A549 (cell line): ENCODE results near the gene C10orf90. TPM values are rescaled to one million over a fixed set of nuclear protein-coding genes. Genes with fewer than 3 reads are reported as not detected.
A peak's percentile ranks its signal among the peaks of the same experiment; 100 is the strongest.

Source experiments
- ATAC-seq, 2 experiments: fragments of 200-7000 bp in 1 of 2; fragments of >200 bp in 1 of 2; cut with Nextera tagmentation in 1 of 2; cut with Tn5 transposase in 1 of 2; 3 replicates each; pipeline versions ENCODE4 v1.8.0 to v1.9.1; 2018 to 2020; ENCODE audit warnings: mild to moderate bottlenecking in 1 of 2, moderate library complexity in 1 of 2
- CTCF ChIA-PET: fragments of 300-600 bp; sonication (Branson Sonifier 250); formaldehyde crosslinking; extraction: SDS; loops from one replicate; lab custom pipeline; 2021; ENCODE audit warnings: antibody characterized with exemption, inconsistent platforms; lab: Yijun Ruan, JAX
- POLR2A ChIA-PET: fragments of 350-600 bp; formaldehyde crosslinking; extraction: SDS; loops from one replicate; lab custom pipeline; 2021; ENCODE audit warnings: antibody characterized with exemption, inconsistent platforms; lab: Yijun Ruan, JAX
- DNase-seq, 2 experiments: peaks; one replicate each; pipeline versions ENCODE4 v3.0.0 to v3.0.0-alpha.2; 2011 to 2016; ENCODE audit warnings: low read depth in 1 of 2, low spot score in 1 of 2
- FAIRE-seq: peaks from 2 replicates; lab custom pipeline; 2011; peaks lifted over from hg19 to GRCh38; lab: Jason Lieb, UNC
- H3K27ac ChIP-seq, 2 experiments: fragments of >200 bp; sonication (Bioruptor Twin); formaldehyde crosslinking; 3 replicates each; pipeline ENCODE4 v1.5.1; 2016 to 2017
- H3K4me1 ChIP-seq: fragments of >200 bp; sonication (Bioruptor Twin); formaldehyde crosslinking; 3 replicates; pipeline ENCODE4 v1.6.1; 2016
- H3K4me2 ChIP-seq: fragments of >200 bp; sonication (Bioruptor Twin); formaldehyde crosslinking; 3 replicates; pipeline ENCODE4 v1.6.1; 2016
- H3K4me3 ChIP-seq: fragments of >200 bp; sonication (Bioruptor Twin); formaldehyde crosslinking; 3 replicates; pipeline ENCODE4 v1.5.1; 2016
- H3K9me3 ChIP-seq: fragments of >200 bp; sonication (Bioruptor Twin); formaldehyde crosslinking; 3 replicates; pipeline ENCODE4 v1.6.1; 2016
- CBX2 ChIP-seq: fragments of 200-600 bp; sonication (generic); IDR thresholded peaks from 2 replicates; pipeline ENCODE4 v1.6.1; 2016; ENCODE audit warnings: low read depth, mild to moderate bottlenecking, borderline replicate concordance
- CBX8 ChIP-seq: fragments of 200-600 bp; sonication (generic); IDR thresholded peaks from 2 replicates; pipeline ENCODE4 v1.6.1; 2016
- CHD2 ChIP-seq: fragments of 150-350 bp; IDR thresholded peaks from 2 replicates; pipeline ENCODE4 v1.6.1; 2014; ENCODE audit warnings: low read length; ENCODE audit not compliant: partially characterized antibody
- CHD4 ChIP-seq: fragments of 200-600 bp; sonication (generic); IDR thresholded peaks from 2 replicates; pipeline ENCODE4 v1.6.1; 2016; ENCODE audit warnings: antibody characterized with exemption, mild to moderate bottlenecking, borderline replicate concordance
- FOSB ChIP-seq: fragments of 250-450 bp; sonication (Bioruptor Pico); IDR thresholded peaks from 2 replicates; pipeline ENCODE4 v1.5.0; 2020; ENCODE audit warnings: mild to moderate bottlenecking, moderate library complexity
- FOXS1 ChIP-seq: fragments of 250-450 bp; sonication (Bioruptor Pico); IDR thresholded peaks from 2 replicates; pipeline ENCODE4 v1.5.0; 2020; ENCODE audit warnings: mild to moderate bottlenecking, moderate library complexity
- GATA3 ChIP-seq: IDR thresholded peaks from 2 replicates; pipeline ENCODE4 v1.6.1; 2012; ENCODE audit warnings: borderline replicate concordance
- HDAC2 ChIP-seq: fragments of 200-600 bp; sonication (generic); IDR thresholded peaks from 2 replicates; pipeline ENCODE4 v1.6.1; 2016
- HOXB13 ChIP-seq: fragments of 250-450 bp; sonication (Bioruptor Pico); IDR thresholded peaks from 2 replicates; pipeline ENCODE4 v1.5.0; 2020; ENCODE audit warnings: low read depth, mild to moderate bottlenecking, moderate library complexity
- JUN ChIP-seq, 2 experiments: fragments of >200 bp; sonication (Bioruptor Twin); formaldehyde crosslinking; IDR thresholded peaks; 2 replicates in 1 of 2; 3 replicates in 1 of 2; pipeline ENCODE4 v1.6.1; 2016 to 2017
- JUNB ChIP-seq: fragments of >200 bp; sonication (Bioruptor Twin); formaldehyde crosslinking; IDR thresholded peaks from 2 replicates; pipeline ENCODE4 v1.6.1; 2016
- MAFK ChIP-seq: fragments of 450-650 bp; IDR thresholded peaks from 2 replicates; pipeline ENCODE4 v1.6.1; 2014; ENCODE audit not compliant: partially characterized antibody
- MAZ ChIP-seq: fragments of 150-350 bp; IDR thresholded peaks from 2 replicates; pipeline ENCODE4 v1.6.1; 2014; ENCODE audit warnings: antibody characterized with exemption, low read depth, low read length, borderline replicate concordance
- MYC ChIP-seq: IDR thresholded peaks from 2 replicates; pipeline ENCODE4 v1.6.1; 2012; ENCODE audit warnings: mild to moderate bottlenecking, inconsistent platforms, low read length, improper control_type of control experiment, borderline replicate concordance
- NFE2L2 ChIP-seq: fragments of 150-350 bp; conservative IDR thresholded peaks from 2 replicates; pipeline ENCODE4 v1.6.1; 2014; ENCODE audit warnings: low read length
- NPAS2 ChIP-seq: fragments of 250-450 bp; sonication (Bioruptor Pico); IDR thresholded peaks from 2 replicates; pipeline ENCODE4 v1.8.0; 2022; ENCODE audit warnings: mild to moderate bottlenecking, moderate library complexity, borderline replicate concordance
- NR3C1 ChIP-seq: fragments of >200 bp; sonication (Bioruptor Twin); formaldehyde crosslinking; IDR thresholded peaks from 3 replicates; pipeline ENCODE4 v1.6.1; 2017
- PHF8 ChIP-seq: fragments of 200-600 bp; sonication (generic); IDR thresholded peaks from 2 replicates; pipeline ENCODE4 v1.6.1; 2016; ENCODE audit warnings: low read depth, mild to moderate bottlenecking, antibody characterized with exemption, moderate library complexity, borderline replicate concordance
- RFX5 ChIP-seq: fragments of 450-650 bp; IDR thresholded peaks from 2 replicates; pipeline ENCODE4 v1.7.1; 2014; ENCODE audit warnings: antibody characterized with exemption, mild to moderate bottlenecking, moderate library complexity
- RNF2 ChIP-seq: fragments of 200-600 bp; sonication (generic); IDR thresholded peaks from 2 replicates; pipeline ENCODE4 v1.6.1; 2016; ENCODE audit warnings: low read depth, mild to moderate bottlenecking, antibody characterized with exemption, moderate library complexity, borderline replicate concordance
- TFCP2L1 ChIP-seq: fragments of 250-450 bp; sonication (Bioruptor Pico); IDR thresholded peaks from 2 replicates; pipeline ENCODE4 v1.5.0; 2021; ENCODE audit warnings: mild to moderate bottlenecking
- WGBS: methylation state at CpG from one replicate; pipeline ENCODE4 v1.1.6; 2017; ENCODE audit errors: missing lambda C conversion rate; 5-methylcytosine and 5-hydroxymethylcytosine counted together
- polyA plus RNA-seq, 4 experiments: library from polyadenylated mRNA; depleted of rRNA in 3 of 4; stranded (reverse); fragments of >200 nt; fragmentation: RNase III in 1 of 4; extraction: RNeasy Plus Mini Kit Qiagen cat#74134 plus additional on column Dnase treatment in 1 of 4; gene quantifications; 2 replicates in 3 of 4; 3 replicates in 1 of 4; pipeline ENCODE4 v1.2.3, GENCODE V29; 2011 to 2017
- TF ChIP-seq, protein P1 (sequence below): fragments of 250-450 bp; sonication (Bioruptor Pico); IDR thresholded peaks from 2 replicates; pipeline ENCODE4 v1.5.0; 2021; ENCODE audit warnings: mild to moderate bottlenecking, moderate library complexity, borderline replicate concordance
- TF ChIP-seq, protein P2 (sequence below): fragments of 150-350 bp; IDR thresholded peaks from 2 replicates; pipeline ENCODE4 v1.6.1; 2014; ENCODE audit warnings: low read depth, mild to moderate bottlenecking, low read length
- TF ChIP-seq, protein P3 (sequence below): fragments of 450-650 bp; IDR thresholded peaks from 2 replicates; pipeline ENCODE4 v1.6.1; 2014; ENCODE audit warnings: antibody characterized with exemption
- TF ChIP-seq, protein P4 (sequence below): fragments of >200 bp; sonication (Bioruptor Twin); formaldehyde crosslinking; IDR thresholded peaks from 3 replicates; pipeline ENCODE4 v1.5.1; 2016
- TF ChIP-seq, protein P5 (sequence below): fragments of >200 bp; sonication (Bioruptor Twin); formaldehyde crosslinking; IDR thresholded peaks from 2 replicates; pipeline ENCODE4 v1.6.1; 2016
- TF ChIP-seq, protein P6 (sequence below): IDR thresholded peaks from 2 replicates; pipeline ENCODE4 v1.6.1; 2012; ENCODE audit warnings: low read depth, borderline replicate concordance

The C10orf90 gene
- polyA plus RNA-seq, 2 of the 4 experiments (the other 2 are of a cell fraction): 0.70 to 2.0 TPM

DNA sequence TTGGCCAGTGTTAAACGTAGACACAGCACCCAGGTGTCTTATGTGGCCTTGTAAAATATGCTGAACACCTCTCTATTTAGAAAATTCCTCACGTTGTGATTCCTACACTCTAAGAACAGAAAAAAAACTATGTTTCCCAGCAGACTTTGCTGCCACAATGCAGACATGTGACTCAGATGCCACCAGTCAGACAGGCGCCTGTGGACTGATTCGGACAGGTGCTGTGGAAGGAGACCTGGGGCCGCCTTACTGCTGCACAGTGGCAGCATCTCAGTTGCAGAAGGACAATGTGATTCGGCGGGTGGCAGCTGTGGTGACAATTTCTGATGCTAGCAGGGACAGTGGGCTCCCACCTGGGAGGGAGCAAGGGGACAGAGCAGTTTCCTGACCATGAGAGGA, 88.8 kb downstream of the C10orf90 start (continued):
- TF ChIP-seq, protein P1, sequence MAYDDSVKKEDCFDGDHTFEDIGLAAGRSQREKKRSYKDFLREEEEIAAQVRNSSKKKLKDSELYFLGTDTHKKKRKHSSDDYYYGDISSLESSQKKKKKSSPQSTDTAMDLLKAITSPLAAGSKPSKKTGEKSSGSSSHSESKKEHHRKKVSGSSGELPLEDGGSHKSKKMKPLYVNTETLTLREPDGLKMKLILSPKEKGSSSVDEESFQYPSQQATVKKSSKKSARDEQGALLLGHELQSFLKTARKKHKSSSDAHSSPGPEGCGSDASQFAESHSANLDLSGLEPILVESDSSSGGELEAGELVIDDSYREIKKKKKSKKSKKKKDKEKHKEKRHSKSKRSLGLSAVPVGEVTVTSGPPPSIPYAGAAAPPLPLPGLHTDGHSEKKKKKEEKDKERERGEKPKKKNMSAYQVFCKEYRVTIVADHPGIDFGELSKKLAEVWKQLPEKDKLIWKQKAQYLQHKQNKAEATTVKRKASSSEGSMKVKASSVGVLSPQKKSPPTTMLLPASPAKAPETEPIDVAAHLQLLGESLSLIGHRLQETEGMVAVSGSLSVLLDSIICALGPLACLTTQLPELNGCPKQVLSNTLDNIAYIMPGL: no peak
- TF ChIP-seq HOXB13 (CRISPR knock-in tag) (no peak), FOXS1 (CRISPR knock-in tag) (no peak), NR3C1 (no peak), HDAC2 (no peak), JUN (IDR thresholded peaks at IDR 0.05) (no peak)
- TF ChIP-seq, all 56 proteins: peak for 0

DNA sequence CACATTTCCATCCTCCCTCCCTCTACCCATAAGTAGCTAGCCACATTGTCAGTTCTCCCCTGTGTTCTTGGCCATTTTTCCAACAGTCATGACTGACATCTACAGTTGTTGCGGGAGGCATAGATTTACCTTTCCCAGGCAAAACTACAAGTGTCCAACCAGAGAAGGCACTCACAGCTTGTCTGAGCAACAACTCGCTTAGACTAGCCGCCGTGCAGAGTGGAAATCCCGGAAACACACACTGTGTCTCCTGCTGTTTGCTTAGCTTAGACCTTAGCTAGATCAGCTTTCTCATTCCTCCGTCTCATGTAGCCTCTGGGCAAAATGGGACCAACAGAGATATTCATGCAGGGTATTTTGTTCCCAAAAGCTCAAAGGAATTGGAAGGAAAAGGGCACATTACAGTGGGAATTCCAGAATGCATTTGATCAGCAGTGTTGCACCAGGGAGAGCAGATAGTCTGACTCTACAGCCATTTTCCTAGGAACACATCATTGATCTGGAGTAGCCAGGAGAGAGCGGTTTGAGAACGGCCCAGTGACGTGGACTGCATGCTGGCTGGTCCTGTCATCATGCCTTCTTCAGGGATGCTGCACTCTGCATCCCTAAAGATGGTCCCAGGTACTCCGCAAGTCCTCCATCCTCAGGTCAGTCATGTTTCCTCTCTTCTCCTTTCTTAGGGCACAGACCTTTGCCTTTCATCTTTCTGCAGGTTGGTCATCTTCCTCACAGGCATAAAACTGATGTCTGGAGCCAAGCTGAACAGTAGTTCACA, 89.4 kb downstream of the C10orf90 start:
- no peaks in the 10 kb centered on the region for H3K9me3 ChIP-seq
- H3K4me1 ChIP-seq: no peaks in the 10 kb centered on the region
- no peak overlapping the region for H3K27ac ChIP-seq
- POLR2A ChIA-PET: no interaction called here
- 29% methylated on average over 10 of the region's 10 CpGs for WGBS
- ATAC-seq (peak; percentile 39 to 52; a peak in 3 of 6 replicates), FAIRE-seq (no peak), DNase-seq (no peak)
- H3K4me3 ChIP-seq: no peak overlapping the region
- CTCF ChIA-PET: no interaction called here
- H3K4me2 ChIP-seq: no peak overlapping the region
- TF ChIP-seq, protein P2, sequence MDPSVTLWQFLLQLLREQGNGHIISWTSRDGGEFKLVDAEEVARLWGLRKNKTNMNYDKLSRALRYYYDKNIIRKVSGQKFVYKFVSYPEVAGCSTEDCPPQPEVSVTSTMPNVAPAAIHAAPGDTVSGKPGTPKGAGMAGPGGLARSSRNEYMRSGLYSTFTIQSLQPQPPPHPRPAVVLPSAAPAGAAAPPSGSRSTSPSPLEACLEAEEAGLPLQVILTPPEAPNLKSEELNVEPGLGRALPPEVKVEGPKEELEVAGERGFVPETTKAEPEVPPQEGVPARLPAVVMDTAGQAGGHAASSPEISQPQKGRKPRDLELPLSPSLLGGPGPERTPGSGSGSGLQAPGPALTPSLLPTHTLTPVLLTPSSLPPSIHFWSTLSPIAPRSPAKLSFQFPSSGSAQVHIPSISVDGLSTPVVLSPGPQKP: no peak
- TF ChIP-seq TFCP2L1 (CRISPR knock-in tag) (no peak), JUNB (no peak), CBX2 (no peak), HDAC2 (no peak), CBX8 (no peak), NR3C1 (no peak), MYC (no peak), NPAS2 (CRISPR knock-in tag) (no peak), CHD4 (no peak), MAFK (no peak)
- TF ChIP-seq, protein P1: no peak

DNA sequence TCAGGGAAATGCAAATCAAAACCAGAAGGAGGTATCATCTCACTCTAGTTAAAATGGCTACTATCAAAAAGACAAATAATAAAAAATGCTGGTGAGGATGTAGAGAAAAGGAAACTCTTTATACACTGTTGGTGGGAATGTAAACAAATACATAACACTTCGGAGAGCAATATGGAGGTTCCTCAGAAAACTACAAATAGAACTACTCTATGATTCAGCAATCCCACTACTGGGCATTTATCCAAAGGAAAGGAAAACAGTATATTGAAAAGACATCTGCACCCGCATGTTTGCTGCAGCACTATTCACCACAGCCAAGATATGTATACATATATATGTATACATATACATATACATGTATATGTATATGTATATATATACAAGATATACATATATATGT, 94.2 kb downstream of the C10orf90 start:
- ChIA-PET CTCF (no interaction called here), POLR2A (no interaction called here)
- WGBS: 15% methylated on average over 2 of the region's 2 CpGs
- H3K9me3 ChIP-seq: peaks cover 6% of the 10 kb centered on the region; the same call in 1 of the 3 replicates
- DNase-seq: no peak
- H3K4me2 ChIP-seq: no peak overlapping the region
- no peak for ATAC-seq
- no peak overlapping the region for H3K27ac ChIP-seq
- no peak overlapping the region for H3K4me3 ChIP-seq
- H3K4me1 ChIP-seq: no peaks in the 10 kb centered on the region
- FAIRE-seq: no peak
- TF ChIP-seq, protein P3, sequence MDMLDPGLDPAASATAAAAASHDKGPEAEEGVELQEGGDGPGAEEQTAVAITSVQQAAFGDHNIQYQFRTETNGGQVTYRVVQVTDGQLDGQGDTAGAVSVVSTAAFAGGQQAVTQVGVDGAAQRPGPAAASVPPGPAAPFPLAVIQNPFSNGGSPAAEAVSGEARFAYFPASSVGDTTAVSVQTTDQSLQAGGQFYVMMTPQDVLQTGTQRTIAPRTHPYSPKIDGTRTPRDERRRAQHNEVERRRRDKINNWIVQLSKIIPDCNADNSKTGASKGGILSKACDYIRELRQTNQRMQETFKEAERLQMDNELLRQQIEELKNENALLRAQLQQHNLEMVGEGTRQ: no peak
- no peak for TF ChIP-seq GATA3
- TF ChIP-seq, protein P4, sequence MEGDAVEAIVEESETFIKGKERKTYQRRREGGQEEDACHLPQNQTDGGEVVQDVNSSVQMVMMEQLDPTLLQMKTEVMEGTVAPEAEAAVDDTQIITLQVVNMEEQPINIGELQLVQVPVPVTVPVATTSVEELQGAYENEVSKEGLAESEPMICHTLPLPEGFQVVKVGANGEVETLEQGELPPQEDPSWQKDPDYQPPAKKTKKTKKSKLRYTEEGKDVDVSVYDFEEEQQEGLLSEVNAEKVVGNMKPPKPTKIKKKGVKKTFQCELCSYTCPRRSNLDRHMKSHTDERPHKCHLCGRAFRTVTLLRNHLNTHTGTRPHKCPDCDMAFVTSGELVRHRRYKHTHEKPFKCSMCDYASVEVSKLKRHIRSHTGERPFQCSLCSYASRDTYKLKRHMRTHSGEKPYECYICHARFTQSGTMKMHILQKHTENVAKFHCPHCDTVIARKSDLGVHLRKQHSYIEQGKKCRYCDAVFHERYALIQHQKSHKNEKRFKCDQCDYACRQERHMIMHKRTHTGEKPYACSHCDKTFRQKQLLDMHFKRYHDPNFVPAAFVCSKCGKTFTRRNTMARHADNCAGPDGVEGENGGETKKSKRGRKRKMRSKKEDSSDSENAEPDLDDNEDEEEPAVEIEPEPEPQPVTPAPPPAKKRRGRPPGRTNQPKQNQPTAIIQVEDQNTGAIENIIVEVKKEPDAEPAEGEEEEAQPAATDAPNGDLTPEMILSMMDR: no peak
- TF ChIP-seq MAZ: no peak
- no peak for TF ChIP-seq PHF8
- TF ChIP-seq, protein P5, sequence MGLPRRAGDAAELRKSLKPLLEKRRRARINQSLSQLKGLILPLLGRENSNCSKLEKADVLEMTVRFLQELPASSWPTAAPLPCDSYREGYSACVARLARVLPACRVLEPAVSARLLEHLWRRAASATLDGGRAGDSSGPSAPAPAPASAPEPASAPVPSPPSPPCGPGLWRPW: no peak
- no peak for TF ChIP-seq FOXS1 (CRISPR knock-in tag)
- TF ChIP-seq, protein P6, sequence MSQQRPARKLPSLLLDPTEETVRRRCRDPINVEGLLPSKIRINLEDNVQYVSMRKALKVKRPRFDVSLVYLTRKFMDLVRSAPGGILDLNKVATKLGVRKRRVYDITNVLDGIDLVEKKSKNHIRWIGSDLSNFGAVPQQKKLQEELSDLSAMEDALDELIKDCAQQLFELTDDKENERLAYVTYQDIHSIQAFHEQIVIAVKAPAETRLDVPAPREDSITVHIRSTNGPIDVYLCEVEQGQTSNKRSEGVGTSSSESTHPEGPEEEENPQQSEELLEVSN: no peak
- no peak for TF ChIP-seq CBX8
- no peak for TF ChIP-seq RNF2
- TF ChIP-seq CHD2: no peak
- no peak for TF ChIP-seq NFE2L2
- no peak for TF ChIP-seq RFX5
- no peak for TF ChIP-seq FOSB (CRISPR knock-in tag)
- TF ChIP-seq JUN (IDR thresholded peaks at IDR 0.05): no peak
